Osteocyte (in vitro differentiated cells): ENCODE data around the gene CTNNB1. TPM values are rescaled to one million over a fixed set of nuclear protein-coding genes. Genes with fewer than 3 reads are reported as not detected.

Experiments used
- DNase-seq: peaks from one replicate; pipeline ENCODE4 v3.0.0; 2021; ENCODE audit warnings: mixed read lengths; ENCODE audit not compliant: unreplicated experiment; ENCODE audit errors: extremely low spot score
- H3K27ac Mint-ChIP-seq: one replicate; pipeline ENCODE4 v1.8.0; 2021; ENCODE audit warnings: mild to moderate bottlenecking, mixed read lengths; ENCODE audit not compliant: unreplicated experiment
- H3K27me3 Mint-ChIP-seq: one replicate; pipeline ENCODE4 v1.8.0; 2021; ENCODE audit warnings: mixed read lengths; ENCODE audit not compliant: unreplicated experiment
- H3K36me3 Mint-ChIP-seq: one replicate; pipeline ENCODE4 v1.8.0; 2021; ENCODE audit warnings: mixed read lengths; ENCODE audit not compliant: unreplicated experiment
- H3K4me1 Mint-ChIP-seq: one replicate; pipeline ENCODE4 v1.8.0; 2021; ENCODE audit warnings: mixed read lengths; ENCODE audit not compliant: unreplicated experiment
- H3K4me3 Mint-ChIP-seq: one replicate; pipeline ENCODE4 v1.8.0; 2021; ENCODE audit warnings: mild to moderate bottlenecking, moderate library complexity, mixed read lengths; ENCODE audit not compliant: unreplicated experiment
- H3K9me3 Mint-ChIP-seq: one replicate; pipeline ENCODE4 v1.8.0; 2021; ENCODE audit warnings: mixed read lengths; ENCODE audit not compliant: unreplicated experiment
- total RNA-seq: library from RNA; stranded (reverse); gene quantifications from 2 replicates; pipeline ENCODE4 v1.2.1, GENCODE V29; 2021
- TF ChIP-seq, protein P1 (sequence below): fragments of 200-600 bp; sonication (generic); IDR thresholded peaks from 2 replicates; pipeline ENCODE4 v1.5.0; 2021; ENCODE audit warnings: antibody characterized with exemption, mild to moderate bottlenecking, moderate library complexity

The CTNNB1 gene
- total RNA-seq, 1 donor from 2014 or later = 339 TPM

DNA sequence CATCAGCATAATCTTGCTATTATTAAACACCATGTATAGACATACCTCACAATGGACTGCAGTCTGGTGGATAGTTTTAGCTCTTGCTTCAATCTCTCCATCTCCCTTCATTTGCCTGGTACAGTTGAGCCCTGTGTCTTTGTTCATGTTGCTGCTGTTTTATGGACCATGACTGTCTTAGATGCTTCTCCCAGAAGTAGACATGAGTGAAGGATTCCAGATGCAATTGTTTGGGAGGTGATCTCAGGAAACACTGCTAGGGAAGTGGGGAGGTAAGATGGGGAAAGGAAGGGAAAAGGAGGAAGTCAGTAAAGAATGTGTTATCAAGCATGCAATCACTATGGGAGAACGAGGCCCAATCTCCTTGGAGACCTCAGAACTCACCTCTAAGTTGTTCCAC is 36.3 kb upstream of the CTNNB1 start:
- H3K4me1 Mint-ChIP-seq = peaks cover 5% of the 10 kb centered on the region
- DNase-seq = no peak
- no peak overlapping the region for H3K4me3 Mint-ChIP-seq
- H3K27ac Mint-ChIP-seq = no peak overlapping the region
- TF ChIP-seq, protein P1, sequence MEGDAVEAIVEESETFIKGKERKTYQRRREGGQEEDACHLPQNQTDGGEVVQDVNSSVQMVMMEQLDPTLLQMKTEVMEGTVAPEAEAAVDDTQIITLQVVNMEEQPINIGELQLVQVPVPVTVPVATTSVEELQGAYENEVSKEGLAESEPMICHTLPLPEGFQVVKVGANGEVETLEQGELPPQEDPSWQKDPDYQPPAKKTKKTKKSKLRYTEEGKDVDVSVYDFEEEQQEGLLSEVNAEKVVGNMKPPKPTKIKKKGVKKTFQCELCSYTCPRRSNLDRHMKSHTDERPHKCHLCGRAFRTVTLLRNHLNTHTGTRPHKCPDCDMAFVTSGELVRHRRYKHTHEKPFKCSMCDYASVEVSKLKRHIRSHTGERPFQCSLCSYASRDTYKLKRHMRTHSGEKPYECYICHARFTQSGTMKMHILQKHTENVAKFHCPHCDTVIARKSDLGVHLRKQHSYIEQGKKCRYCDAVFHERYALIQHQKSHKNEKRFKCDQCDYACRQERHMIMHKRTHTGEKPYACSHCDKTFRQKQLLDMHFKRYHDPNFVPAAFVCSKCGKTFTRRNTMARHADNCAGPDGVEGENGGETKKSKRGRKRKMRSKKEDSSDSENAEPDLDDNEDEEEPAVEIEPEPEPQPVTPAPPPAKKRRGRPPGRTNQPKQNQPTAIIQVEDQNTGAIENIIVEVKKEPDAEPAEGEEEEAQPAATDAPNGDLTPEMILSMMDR = no peak
- H3K36me3 Mint-ChIP-seq = no peaks in the 10 kb centered on the region
- peaks cover 9% of the 10 kb centered on the region for H3K27me3 Mint-ChIP-seq
- no peaks in the 10 kb centered on the region for H3K9me3 Mint-ChIP-seq

DNA sequence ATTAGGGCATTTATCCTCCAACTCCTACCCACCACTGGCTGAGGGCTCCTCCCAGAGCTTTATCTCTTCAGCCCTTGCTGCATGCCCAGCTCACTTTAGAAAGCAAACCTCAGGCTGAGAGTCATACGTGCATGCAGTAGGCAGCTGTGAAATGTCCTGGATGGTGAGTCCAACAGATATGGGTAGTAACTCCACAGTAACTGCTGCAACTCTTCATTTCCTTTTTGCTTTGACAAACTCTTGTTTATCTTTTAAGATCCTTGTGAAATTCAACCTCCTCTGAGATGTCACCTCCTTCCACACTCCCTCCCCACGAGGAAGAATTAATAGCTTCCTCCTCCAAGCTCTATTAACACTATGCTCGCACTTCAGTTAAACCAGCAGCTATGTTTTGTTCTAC is 35.9 kb upstream of the CTNNB1 start:
- H3K27me3 Mint-ChIP-seq = peaks cover 9% of the 10 kb centered on the region
- H3K9me3 Mint-ChIP-seq = peaks cover under 1% of the 10 kb centered on the region
- no peak overlapping the region for H3K4me3 Mint-ChIP-seq
- peaks cover 3% of the 10 kb centered on the region for H3K4me1 Mint-ChIP-seq
- H3K36me3 Mint-ChIP-seq = no peaks in the 10 kb centered on the region
- DNase-seq = no peak
- H3K27ac Mint-ChIP-seq = no peak overlapping the region
- TF ChIP-seq, protein P1 = no peak

DNA sequence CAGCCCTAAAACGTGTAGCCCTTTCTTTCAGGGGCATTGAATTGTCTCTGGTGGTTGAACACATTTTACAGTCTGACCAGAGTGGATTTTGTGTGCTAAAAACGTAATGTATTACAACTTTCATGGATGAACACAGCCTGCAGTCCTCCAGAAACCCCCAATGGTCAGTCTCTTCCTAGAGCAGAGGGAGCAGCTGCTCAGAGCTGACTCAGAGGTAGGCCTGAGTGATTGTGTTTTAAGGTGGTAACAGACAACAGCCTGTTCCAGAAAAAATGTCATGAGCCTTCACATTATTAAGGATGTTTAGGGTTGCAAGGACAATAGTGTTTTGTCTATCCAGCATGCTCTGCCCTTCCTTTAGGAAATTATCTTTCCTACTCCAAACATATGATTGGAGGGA is 34.5 kb upstream of the CTNNB1 start:
- peaks cover 9% of the 10 kb centered on the region for H3K27me3 Mint-ChIP-seq
- peaks cover 3% of the 10 kb centered on the region for H3K9me3 Mint-ChIP-seq
- no peaks in the 10 kb centered on the region for H3K4me1 Mint-ChIP-seq
- H3K36me3 Mint-ChIP-seq = no peaks in the 10 kb centered on the region
- H3K4me3 Mint-ChIP-seq = no peak overlapping the region
- H3K27ac Mint-ChIP-seq = no peak overlapping the region
- TF ChIP-seq, protein P1 = no peak
- DNase-seq = no peak

DNA sequence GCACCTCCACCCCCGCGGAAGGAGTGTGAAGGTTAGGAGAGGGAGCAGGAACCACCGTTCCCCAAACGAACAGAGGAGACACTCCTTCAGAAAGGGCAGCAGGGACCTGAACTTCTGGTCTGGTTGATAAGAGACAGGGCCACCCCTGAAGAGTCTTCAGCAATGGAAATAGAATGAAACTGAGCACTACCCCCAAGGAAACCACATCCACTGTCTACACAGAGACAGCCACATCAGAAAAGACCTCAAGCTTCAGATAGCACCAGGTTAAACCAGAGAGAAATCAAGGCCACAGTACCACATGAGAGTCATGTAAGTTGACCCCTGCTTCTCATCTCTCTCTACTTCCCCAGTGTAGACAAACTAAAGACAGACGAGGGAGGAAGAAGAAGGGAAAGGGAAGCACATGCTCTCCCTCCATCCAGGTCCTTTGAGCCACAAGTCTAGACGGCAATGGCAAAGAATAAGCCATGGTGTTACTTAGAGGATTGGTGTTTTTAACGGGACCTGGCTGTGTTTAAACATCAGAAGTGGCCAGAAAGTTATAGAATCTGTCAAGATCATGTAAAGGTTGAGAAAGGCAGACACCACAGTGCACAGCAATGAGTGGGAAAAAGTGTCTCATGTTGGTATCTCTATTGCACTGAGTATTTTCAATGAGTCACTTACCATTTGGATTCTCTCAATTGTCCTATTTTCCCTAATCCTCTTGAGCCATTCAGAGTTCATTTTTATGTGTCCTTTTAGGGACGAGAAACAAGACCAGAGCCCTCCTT is 31.4 kb upstream of the CTNNB1 start:
- peak; percentile 53 for DNase-seq
- H3K9me3 Mint-ChIP-seq = peaks cover 3% of the 10 kb centered on the region
- TF ChIP-seq, protein P1 = no peak
- peaks cover 26% of the 10 kb centered on the region for H3K27me3 Mint-ChIP-seq
- no peaks in the 10 kb centered on the region for H3K4me1 Mint-ChIP-seq
- no peaks in the 10 kb centered on the region for H3K36me3 Mint-ChIP-seq
- H3K4me3 Mint-ChIP-seq = no peak overlapping the region
- H3K27ac Mint-ChIP-seq = no peak overlapping the region

DNA sequence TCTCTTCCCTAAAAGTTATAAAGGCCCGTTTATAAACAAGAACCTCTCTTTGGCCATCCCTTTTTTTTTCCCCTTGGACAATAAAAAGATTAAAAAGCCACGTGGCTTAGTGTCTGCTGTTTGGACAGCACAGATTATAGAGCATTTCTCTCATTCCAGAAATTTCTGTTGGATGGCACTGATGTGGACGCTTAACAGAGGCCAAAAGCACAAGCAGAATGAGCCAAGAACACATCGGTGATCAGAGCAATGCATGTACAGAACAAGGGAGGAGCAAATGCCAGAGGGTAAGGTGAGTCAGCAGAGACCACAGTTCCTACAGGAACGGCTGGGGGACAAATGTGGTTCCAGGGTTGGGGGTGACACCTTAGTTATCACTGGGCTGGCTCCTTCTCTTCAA is 30.3 kb upstream of the CTNNB1 start:
- no peak overlapping the region for H3K27ac Mint-ChIP-seq
- TF ChIP-seq, protein P1 = no peak
- H3K36me3 Mint-ChIP-seq = no peaks in the 10 kb centered on the region
- H3K4me1 Mint-ChIP-seq = peaks cover 1% of the 10 kb centered on the region
- DNase-seq = peak; percentile 36
- H3K4me3 Mint-ChIP-seq = no peak overlapping the region
- H3K27me3 Mint-ChIP-seq = peaks cover 26% of the 10 kb centered on the region
- H3K9me3 Mint-ChIP-seq = peaks cover 3% of the 10 kb centered on the region
